ENCODE results near the gene ST14.

Gene ST14

DNA sequence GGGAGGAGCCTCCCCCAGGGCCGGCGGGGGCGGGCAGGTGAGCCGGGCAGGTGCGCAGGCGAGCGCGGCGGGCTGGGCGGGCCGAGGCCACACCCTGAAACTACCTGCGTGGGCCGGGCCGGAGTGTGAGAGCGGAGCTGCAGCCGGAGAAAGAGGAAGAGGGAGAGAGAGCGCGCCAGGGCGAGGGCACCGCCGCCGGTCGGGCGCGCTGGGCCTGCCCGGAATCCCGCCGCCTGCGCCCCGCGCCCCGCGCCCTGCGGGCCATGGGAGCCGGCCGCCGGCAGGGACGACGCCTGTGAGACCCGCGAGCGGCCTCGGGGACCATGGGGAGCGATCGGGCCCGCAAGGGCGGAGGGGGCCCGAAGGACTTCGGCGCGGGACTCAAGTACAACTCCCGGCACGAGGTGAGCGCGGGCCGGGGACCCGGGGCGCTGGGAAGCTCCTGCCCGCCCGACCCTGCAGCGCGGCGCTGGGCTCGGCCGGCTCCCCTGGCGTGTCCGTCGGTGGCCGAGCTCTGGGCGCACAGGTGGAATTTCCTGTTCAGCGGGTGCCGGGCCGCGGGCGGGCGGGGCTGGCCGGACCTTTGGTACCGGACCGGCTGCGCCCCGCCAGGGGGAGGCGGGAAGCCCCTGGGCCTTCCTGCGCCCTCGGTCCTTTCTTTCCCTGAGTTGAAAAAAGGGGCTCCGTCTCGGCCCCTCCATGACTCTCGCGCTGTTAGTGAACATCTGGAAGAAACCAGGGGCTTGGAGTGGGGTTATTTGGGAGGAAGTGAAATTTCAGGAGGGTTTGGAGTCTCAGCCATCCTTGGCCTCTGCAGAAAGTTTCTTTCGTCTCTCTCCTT lies at the start of gene ST14:
ST14 (plus strand) TSS at position 126 of the 841 bp plus-strand sequence; CDS start at position 324, 198 bp downstream.
- DNase-seq, result peak; percentile 22 to 38

DNA sequence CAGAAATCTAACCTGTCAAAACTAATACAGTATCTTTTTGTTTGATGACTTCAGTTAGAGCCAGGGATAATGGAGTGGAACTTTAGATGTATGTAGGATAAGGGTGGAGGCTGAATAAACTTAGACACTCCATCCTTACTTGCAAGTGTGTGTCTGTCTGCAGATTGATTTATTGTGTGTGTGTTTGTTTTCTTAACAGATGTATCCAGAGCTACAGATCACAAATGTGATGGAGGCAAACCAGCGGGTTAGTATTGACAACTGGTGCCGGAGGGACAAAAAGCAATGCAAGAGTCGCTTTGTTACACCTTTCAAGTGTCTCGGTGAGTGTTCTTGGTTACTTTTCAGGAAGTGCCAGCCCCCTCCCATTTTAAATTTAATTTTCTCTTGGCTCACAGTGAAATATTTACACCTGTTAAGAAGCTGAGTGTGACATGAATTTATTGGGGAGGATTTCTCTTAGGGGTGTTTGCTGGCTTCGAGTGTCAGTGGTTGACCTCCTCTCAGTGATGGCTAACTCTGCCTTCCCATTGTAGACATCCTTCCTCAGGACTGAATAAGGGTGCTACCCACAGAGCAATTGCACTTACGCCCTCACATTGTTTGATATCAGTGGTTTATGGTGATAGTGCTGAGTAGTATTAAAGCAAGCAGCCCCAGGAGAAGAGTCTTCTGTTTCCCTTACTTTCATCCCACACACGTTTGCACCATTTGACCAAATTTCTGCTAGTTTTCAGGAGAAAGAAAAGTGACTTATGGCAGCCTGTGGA lies 49.1 kb upstream of the ST14 start:
- no peak for DNase-seq

DNA sequence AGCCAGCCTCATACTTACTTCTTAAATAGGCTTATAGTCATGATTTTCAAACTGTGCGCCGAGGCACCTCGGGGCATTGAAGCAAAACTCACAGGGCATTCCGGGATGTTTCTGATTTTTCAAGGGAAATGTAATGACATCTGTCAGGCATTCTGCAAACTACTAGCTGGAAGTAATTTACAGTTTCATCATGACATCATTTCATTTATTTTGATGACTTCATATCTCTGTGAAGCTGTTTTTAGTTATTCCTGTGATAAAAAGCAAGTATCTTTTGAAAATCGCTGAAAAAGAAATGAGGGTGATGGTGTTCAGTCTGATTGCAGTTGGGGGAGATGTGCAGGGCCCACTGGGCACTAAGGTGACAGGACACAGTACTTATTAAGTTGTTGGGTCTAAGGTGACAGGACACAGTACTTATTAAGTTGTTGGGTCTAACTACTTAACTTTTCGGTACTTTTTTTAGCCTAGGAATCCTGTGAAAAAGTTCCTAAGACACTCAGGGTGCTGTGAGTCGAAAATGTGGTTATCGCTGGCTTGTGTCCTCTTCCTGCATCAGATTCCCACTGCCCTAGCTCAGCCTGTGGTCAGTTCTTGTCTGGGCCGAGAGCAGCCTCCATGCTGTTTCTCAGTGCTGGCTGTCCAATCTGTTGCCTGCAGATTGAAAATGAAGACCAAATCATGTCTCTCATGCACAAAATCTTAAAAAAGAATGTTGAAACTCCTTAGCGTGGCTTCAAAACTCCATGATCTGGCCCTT lies 47.3 kb upstream of the ST14 start:
- no peak for DNase-seq

DNA sequence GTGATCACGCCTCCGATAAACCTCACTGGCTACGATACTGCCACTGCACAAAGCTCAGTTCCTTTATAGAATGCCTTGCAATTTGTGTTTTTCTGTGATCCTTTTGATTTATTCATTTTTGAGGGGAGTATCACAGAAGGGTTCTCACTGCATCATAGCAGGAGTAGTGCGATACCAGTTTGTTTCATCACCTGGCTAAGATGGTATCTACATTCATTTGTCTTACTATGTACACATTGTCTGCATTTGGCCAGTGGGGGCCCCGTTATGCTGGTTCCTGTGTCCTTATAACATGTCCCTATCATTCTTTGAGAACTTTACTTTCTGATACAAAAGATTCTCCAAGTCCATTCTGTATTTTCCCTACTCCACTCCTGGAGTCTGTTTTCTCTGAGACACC lies 45.3 kb upstream of the ST14 start:
- no peak for DNase-seq

DNA sequence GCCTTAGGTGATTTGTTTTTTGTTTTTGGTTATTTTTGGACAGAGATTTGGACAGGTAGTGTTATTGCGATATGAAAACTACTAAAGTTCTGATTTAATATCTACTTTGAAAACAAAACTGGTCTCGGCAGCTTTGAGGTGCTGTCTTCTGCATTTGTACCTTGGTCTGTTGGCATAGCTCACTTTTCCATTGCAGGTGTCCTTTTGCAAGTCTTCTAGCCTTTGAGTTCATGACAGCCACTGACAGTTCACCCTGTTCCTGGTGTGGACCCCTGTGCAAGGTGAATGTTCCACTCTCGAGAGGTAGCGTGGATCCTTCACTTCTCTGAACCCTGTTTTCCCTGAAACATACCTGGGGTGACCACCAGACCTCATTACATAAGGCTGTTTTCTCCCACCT lies 44.9 kb upstream of the ST14 start:
- no peak for DNase-seq

DNA sequence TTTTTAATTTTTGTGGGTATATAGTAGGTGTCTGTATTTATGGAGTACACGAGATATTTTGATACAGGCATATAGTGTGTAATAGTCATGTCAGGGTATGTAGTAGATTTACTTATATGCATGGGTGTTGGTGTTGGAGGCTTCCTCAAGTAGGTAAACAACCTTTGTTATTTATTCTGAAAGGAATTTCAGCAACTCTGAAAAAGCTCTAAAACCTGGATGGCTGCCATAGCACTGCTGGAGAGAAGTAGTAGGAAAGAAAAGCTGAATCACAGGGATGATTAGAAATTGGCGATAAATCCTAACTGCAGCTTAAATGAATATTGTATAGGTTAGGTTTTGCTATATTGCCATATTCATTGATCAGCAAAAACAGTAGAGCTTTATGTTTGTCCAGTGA lies 44.4 kb upstream of the ST14 start:
- DNase-seq, result no peak

DNA sequence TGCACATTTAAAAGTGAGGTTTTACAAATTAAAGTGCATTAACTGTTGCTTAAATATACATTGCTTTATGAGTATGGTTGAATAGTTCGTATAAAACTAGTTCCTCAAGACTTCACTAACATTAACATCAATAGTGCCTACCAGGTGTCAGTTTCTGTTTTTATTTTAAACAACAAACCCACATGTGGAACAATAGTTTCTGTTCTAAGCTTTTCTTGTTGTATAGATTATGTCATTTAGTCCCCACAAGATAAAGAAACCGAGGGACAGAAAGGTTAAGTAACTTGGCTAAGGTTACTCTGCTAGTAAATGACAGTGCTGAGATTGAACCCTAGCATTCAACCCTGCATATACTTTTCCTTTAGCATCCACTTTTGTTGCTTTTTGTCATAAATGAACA lies 41.4 kb upstream of the ST14 start:
- no peak for DNase-seq

DNA sequence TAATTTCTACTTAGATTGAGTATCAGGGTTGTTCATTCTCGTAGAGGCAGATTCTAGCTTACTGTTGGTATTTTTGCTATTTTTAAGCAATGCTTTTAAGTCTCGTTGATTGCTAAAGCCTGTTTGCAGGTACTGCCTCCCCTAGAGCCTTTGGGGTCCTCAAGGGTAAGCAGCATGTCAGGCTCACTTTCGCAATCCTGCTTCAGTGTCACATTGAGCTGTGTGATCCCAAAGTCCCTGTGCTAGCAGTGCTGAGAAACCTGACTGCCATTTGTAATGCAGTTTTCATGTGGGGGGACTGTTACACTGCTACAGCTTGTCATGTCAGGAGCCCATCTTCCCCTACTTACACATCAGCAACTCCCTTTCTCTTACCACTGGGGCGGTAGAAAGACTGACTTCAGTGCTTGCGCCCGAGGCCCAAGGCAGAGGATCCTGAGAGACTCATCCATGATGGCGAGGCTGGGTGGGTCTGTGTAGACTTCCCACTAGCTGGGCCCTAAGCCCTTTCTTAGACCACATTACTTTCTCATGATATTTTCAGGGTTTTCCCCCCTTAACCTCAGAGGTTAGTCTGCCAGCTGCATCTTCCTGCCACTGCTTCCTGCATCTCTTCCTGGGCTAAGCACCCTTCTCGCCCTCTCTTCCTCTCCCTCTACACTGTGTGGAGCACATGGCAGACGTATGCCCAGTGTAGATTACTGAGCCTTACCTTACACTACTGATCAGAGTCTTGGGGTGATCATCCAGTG lies 40.8 kb upstream of the ST14 start:
- peak; percentile 89 to 93 for DNase-seq

DNA sequence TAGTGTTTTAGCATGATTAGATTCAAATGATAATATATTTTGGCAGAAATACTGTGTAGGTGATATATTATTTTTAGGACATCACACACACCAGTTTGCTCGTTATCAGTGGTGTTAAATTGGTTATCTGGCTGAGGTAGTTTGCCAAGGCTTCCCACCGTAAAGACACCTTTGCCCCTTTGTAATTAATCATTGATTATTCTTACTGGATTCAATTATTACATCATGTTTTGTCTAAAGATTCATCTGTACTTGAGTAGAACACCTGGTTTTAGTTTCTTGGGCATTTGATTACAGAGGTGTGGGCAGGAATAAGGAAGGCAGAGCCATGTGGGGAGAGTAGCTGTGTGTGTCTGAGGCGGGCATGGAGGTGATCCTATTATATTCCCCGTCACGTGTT lies 39.5 kb upstream of the ST14 start:
- DNase-seq, result no peak

DNA sequence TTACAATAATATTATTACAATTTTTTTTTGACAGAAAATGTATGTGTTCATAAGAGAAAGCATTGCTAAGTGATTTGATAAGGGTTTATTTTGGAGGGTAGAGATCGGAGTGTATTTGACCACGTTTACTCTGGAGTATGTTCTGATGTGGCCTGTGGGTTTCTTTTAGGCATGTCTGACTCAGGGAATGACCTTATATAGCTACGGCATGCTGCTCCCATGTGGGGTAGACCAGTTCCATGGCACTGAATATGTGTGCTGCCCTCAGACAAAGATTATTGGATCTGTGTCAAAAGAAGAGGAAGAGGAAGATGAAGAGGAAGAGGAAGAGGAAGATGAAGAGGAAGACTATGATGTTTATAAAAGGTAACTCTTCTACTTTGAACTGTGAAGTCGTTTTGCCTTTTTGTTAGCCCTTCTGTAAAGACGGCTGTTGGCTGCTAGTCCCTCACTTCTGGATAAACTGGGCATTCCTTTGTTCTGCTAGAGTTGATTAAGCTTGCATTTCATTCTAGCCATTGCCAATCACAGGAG lies 38.1 kb upstream of the ST14 start:
- DNase-seq, result peak in 1 of 2 experiments; percentile 28

DNA sequence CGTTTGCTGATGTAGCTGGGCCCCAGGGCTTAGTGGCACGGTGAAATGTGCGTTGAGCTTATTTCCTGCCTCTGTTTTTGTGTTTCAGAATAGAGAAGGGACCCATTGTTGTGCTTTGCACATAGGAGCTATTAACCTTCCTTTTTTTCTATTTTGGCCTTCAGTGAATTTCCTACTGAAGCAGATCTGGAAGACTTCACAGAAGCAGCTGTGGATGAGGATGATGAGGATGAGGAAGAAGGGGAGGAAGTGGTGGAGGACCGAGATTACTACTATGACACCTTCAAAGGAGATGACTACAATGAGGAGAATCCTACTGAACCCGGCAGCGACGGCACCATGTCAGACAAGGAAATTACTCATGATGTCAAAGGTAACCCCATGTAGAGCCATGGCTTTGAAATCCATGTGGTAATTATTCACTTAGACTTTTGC lies 37.4 kb upstream of the ST14 start:
- DNase-seq, result no peak

DNA sequence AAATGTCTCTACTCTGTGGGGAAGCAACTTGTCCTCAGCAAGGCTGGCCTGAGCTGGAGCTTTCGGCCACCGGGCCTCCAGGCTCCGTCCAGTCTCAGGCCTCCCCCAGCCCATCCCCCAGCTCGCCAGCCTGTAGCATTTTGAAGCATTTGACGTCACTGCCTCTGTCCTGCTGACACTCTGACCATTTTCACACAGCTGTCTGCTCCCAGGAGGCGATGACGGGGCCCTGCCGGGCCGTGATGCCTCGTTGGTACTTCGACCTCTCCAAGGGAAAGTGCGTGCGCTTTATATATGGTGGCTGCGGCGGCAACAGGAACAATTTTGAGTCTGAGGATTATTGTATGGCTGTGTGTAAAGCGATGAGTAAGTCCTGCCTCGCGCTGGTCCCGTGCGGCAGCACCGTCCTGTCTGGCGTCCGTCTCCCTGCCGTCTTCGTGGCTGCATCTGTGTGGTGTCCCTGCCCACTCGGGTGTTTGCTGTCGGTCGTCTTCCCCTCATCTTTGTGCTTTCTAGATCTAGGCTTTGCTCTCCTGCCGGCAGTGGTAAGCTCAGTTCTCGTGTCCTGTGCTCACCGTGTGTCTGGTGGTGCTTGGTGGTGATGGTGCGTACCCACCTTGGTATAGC lies 36.1 kb upstream of the ST14 start:
- DNase-seq, result no peak

DNA sequence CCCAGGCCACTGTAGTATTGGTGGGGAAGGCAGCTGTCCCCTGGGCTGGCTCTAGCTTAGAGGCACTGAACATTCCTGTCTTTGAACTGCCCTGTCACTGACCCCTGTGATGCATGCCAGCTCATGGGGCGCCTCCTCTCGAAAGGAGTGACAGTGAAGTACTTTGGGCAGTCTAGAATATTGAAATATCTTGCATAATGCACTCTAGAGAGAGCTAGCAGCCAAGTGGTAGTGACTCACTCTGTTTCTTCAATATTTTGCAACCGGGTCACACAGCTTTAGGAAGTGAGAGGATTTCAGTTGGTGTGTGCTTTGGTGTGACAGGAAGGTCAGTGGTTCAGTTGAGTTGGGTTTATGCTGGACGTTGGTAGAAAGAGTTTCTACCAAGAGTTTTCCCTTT lies 35.5 kb upstream of the ST14 start:
- peak; percentile 92 to 93 for DNase-seq

DNA sequence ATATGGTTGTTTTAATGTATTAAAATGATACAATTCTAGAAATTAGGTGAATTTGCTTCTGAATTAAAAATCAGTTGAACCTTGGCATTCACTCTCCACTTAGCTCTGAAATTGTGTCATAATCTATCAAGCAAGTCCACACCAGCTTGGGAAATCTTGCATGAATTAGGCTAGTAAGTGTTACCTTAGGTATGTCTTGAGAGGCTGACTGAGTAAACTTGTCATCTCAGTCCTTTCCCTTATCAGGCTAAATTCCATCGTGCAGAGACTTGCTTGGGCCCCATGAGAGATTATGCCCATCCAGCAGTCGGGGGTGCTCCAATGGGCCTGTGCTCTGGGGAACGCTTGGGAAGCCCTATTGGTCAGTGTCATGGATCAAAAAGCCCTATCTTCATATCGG lies 33.9 kb upstream of the ST14 start:
- no peak for DNase-seq

DNA sequence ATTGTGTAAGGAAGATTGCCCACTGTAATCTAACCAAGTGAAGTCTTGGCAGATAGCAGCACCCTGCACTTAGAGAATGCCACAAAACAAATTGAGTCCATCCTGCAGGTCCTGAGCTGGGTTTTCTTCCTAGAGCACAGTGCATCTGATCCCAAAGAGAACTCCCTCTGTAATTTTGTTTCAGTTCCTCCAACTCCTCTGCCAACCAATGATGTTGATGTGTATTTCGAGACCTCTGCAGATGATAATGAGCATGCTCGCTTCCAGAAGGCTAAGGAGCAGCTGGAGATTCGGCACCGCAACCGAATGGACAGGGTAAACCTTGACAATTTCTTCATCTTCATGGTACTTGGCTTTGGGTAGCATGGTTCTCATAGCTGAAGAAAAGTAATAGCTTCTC lies 33.1 kb upstream of the ST14 start:
- DNase-seq, result no peak

DNA sequence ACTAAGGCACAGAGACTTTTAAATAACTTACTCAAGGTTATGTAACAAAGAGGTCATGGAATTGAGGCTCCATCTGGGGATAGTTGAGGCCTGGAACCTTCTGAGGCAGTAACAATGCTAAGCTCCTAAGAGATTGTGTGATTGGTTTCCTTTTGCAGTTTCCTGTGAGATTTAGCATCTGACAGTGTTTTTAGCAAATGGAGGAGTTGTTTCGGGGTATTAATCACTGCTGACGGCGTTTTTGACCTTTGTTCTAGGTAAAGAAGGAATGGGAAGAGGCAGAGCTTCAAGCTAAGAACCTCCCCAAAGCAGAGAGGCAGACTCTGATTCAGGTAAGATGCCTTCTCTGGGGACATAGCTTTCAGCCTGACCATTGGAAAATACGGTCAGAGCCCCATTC lies 32.1 kb upstream of the ST14 start:
- DNase-seq, result no peak

DNA sequence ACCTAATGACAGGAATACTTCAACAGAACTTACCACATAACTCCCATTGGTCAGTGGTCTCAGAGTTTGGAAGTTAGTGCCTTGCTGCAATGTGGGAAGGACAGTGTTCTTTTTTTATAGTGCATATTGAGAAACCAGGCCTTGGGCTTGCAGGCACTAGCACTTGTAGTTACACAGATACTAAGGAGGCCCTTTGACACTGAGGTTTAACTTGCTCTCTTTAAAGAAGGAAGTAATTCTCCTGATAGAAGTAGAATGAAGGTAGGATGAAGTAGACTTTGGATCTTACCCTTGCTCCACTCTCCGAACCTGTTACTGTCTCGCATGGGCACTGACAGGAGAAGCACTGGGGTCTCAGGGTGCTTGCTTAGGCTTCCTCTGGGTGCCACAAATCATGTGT lies 31.0 kb upstream of the ST14 start:
- peak in 1 of 2 experiments; percentile 13 for DNase-seq

DNA sequence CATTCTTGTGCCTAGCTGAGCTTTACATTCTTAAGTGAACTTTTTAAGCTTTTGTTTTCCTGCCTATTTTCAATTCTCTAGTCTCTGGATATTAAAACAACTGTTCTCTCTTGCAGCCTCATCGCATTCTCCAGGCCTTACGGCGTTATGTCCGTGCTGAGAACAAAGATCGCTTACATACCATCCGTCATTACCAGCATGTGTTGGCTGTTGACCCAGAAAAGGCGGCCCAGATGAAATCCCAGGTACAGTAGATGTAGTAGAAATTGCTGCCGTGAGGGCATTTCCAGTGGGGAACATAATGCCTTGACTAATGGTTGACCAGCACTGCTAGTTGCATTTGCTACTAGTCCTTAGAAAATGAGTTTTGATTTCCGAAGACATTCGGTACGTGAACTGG lies 29.7 kb upstream of the ST14 start:
- DNase-seq, result no peak

DNA sequence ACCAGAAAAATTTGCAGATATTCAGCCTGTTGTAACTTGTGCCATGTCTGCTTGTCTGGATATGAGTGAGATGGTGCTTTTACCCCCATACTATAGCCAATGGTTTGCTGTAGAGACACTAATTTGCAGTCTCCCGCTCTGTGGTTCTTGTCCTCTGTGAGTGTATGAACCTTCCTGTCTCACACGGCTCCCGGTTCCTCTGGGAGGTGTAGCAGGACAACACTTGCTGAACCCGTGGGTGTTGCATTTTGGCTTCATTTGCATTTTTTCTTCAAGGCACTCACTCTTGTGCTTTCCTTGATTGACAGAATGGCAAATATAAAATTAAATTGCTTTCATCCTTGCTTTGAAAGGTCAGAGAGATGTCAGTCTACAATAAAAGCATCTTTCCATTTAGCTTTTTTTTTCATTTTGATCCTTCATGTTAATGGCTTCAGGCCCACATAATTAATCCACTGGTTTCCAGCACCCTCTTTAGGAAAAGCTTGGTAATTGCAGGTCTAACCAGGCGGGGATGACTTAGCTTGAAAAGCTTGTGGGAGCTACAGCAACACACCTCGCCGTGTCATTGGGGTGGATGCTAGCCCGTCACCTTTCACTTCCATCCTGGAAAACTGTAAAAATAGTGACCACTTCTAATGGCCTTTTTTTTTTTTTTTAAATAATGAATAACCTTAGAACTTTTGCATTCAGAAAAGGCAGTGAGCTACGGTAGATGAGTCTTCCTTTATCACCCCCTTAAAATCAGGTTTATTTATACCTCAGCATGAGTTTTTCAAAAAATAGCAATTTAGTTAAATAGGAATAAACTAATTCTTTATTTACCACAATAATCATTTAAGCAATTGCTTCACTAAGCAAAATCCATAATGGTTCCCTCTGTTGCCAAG lies 27.4 kb upstream of the ST14 start:
- DNase-seq, result peak; percentile 61 to 83

DNA sequence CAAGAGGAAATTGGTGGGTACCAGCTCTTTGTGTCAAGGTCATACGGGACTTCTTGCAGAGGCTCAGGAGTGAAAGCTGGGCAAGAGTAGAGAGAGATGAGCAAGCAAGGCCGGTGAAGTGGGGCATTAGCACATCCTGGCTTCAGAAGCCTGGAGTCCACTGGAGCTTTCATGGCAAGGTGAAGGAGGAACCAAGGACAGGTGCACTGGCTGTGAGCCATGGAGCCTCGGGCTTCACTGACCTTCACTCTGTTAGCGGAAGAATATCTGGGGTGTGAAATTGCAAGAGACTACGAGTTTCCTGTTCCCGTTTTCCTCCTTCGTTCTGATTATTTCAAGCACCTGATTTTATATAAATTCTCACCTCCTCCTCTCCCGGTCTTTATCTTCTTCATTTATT lies 25.9 kb upstream of the ST14 start:
- DNase-seq, result no peak

DNA sequence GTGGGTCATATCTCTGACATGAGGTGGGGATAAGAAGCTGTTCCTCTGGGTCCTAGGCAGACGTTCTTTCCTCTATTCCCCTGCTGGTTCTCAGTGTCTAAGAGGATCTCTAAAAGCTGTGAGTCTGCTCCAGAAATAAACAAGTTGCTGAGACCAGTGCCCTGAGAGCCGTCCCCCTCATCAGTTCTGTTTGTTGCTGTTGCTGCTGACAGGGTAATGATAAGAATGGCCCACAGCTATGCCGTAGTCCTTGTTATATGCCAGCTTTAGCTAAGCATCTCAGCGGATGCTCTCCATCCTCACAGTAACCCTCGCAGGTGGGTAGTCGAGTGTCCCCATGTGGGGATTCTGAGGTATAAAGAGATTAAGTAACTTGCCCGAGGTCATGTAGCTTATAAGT lies 23.5 kb upstream of the ST14 start:
- no peak for DNase-seq
